NCI-H2227 (cell line): ENCODE data around the gene PXT1.
A peak's percentile ranks its signal among the peaks of the same experiment; 100 is the strongest.
"Not testable (repeated sequence)": the region's sequence is repeated elsewhere in the genome, so short reads cannot be mapped to it uniquely, and the experiment has no call there.

ENCODE experiments used
- DNase-seq: peaks from one replicate; lab custom pipeline; 2025; ENCODE audit not compliant: unreplicated experiment; lab: John Stamatoyannopoulos, UW

Gene PXT1

GRCh38 chr6:36444470-36444869, 1.8 kb upstream of the PXT1 start:
- DNase-seq: peak; percentile 23

- DNase-seq: peak; percentile 37
Observed at GRCh38 chr6:36443471-36444428, 1.1 kb upstream of the PXT1 start.

- DNase-seq: no peak
Observed at GRCh38 chr6:36442103-36442670, 467 bp downstream of the PXT1 start.

GRCh38 chr6:36441307-36441894, 1.3 kb downstream of the PXT1 start:
- peak; percentile 94 for DNase-seq

- DNase-seq: no peak
Observed at GRCh38 chr6:36436466-36436865, 6.2 kb downstream of the PXT1 start.

- peak; percentile 8 for DNase-seq
Observed at GRCh38 chr6:36432151-36432671, 10.4 kb downstream of the PXT1 start.

- DNase-seq: no peak
Observed at GRCh38 chr6:36431197-36431596, 11.5 kb downstream of the PXT1 start.

GRCh38 chr6:36430351-36430750, 12.3 kb downstream of the PXT1 start:
- DNase-seq: no peak

- no peak for DNase-seq
Observed at GRCh38 chr6:36428911-36429310, 13.7 kb downstream of the PXT1 start.

- no peak for DNase-seq
Observed at GRCh38 chr6:36426622-36427021, 16.0 kb downstream of the PXT1 start.

- peak; percentile 99 for DNase-seq
Observed at GRCh38 chr6:36423101-36423824, 19.4 kb downstream of the PXT1 start.

GRCh38 chr6:36422714-36423100, 19.9 kb downstream of the PXT1 start:
- DNase-seq: no peak

GRCh38 chr6:36419310-36419709, 23.3 kb downstream of the PXT1 start:
- DNase-seq: no peak

GRCh38 chr6:36418558-36418957, 24.1 kb downstream of the PXT1 start:
- DNase-seq: no peak

GRCh38 chr6:36414481-36414880, 28.2 kb downstream of the PXT1 start:
- DNase-seq: no peak

- DNase-seq: no peak
Observed at GRCh38 chr6:36413489-36414480, 28.9 kb downstream of the PXT1 start.

GRCh38 chr6:36409718-36410117, 32.9 kb downstream of the PXT1 start:
- DNase-seq: not testable (repeated sequence)

- DNase-seq: no peak
Observed at GRCh38 chr6:36404164-36404563, 38.5 kb downstream of the PXT1 start.

- no peak for DNase-seq
Observed at GRCh38 chr6:36402481-36402880, 40.2 kb downstream of the PXT1 start.

- DNase-seq: no peak
Observed at GRCh38 chr6:36399970-36400369, 42.7 kb downstream of the PXT1 start.
